Fibroblast of the aortic adventitia (primary cell): ENCODE data around the gene AAK1. TPM values are rescaled to one million over a fixed set of nuclear protein-coding genes. Genes with fewer than 3 reads are reported as not detected.

ENCODE experiments used
- DNase-seq: peaks from one replicate; pipeline ENCODE4 v3.0.0-alpha.2; 2010; ENCODE audit warnings: low read depth
- H3K4me3 ChIP-seq: 2 replicates; pipeline ENCODE4 v1.5.1; 2011; ENCODE audit warnings: low read depth, mild to moderate bottlenecking, control low read depth, low read length, moderate library complexity
- total RNA-seq: library from RNA; depleted of rRNA; stranded (reverse); fragments of >200 nt; gene quantifications from 2 replicates; pipeline ENCODE4 v1.2.3, GENCODE V29; 2012; ENCODE audit warnings: low replicate concordance
- TF ChIP-seq, protein P1 (sequence below): IDR thresholded peaks from 2 replicates; pipeline ENCODE4 v1.5.1; 2011; ENCODE audit warnings: mild to moderate bottlenecking, low read length, control low read depth, inconsistent platforms; ENCODE audit not compliant: insufficient read depth

AAK1 gene
- total RNA-seq, 1 donor: 82.6 TPM

DNA sequence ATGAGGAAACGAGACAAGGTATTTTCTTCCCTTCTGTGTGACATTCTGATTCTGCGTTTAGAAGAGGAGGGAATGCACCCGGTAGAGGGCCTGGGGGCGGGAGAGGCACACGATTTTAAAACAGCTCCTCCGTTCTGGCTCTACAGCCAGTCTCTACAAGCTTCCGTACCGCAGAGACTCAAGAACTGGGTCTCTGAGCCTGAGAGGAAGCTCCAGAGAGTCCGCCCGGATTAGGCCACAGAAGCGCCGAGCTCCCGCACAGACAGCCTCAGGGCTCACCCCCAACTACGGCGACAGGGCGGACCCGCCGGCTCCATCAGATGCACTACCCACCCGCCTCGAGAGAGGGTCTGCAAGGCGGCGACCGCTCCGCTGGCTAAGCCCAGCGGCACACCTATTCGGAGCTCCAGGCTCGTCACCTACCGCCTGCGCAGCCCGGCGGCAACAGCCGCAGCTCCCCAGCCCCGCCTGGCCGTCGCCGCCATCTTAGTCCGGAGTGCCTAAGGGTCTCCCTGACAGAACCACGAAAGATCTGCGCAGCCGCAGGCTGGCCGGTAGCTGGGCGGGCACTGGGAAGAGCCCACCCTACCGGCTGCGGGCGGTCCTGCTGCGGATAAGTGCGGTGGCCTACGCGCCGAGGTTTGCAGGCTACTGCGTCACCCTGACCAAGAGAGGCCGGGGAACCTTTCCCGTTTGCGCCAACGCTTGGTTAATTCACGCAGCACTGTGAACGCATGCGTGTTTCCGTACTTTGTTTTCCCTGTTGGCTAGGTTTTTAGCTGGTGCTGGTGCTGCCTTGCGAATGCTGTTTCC is 206.4 kb downstream of the AAK1 start, which contains the start of gene NFU1:
Gene NFU1 (minus strand): TSS at position 498 of the 813 bp plus-strand sequence. CDS start 13 bp downstream, at position 485.
- H3K4me3 ChIP-seq: peak within 1 kb of the TSS; percentile 88
- DNase-seq: peak; percentile 97
- TF ChIP-seq, protein P1, sequence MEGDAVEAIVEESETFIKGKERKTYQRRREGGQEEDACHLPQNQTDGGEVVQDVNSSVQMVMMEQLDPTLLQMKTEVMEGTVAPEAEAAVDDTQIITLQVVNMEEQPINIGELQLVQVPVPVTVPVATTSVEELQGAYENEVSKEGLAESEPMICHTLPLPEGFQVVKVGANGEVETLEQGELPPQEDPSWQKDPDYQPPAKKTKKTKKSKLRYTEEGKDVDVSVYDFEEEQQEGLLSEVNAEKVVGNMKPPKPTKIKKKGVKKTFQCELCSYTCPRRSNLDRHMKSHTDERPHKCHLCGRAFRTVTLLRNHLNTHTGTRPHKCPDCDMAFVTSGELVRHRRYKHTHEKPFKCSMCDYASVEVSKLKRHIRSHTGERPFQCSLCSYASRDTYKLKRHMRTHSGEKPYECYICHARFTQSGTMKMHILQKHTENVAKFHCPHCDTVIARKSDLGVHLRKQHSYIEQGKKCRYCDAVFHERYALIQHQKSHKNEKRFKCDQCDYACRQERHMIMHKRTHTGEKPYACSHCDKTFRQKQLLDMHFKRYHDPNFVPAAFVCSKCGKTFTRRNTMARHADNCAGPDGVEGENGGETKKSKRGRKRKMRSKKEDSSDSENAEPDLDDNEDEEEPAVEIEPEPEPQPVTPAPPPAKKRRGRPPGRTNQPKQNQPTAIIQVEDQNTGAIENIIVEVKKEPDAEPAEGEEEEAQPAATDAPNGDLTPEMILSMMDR: peak; percentile 80

DNA sequence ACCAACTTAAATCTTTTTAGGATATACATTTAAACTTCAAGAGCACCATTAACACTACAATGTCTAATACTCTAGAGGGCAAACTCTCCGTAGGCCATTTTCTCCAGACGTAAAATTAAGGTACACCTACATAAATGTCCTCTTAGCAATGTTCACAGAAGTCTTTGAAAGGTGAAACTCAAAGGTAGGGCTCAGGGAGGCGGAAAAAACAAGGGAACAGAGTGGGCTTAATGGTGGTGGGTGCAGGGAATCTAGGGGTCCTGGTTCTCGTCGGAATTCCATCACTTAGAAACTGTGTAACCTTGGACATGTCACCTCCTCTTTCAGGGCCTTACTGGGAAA is 207.0 kb downstream of the AAK1 start:
- peak overlapping the region; percentile 88 for H3K4me3 ChIP-seq
- TF ChIP-seq, protein P1: no peak
- DNase-seq: peak; percentile 22

DNA sequence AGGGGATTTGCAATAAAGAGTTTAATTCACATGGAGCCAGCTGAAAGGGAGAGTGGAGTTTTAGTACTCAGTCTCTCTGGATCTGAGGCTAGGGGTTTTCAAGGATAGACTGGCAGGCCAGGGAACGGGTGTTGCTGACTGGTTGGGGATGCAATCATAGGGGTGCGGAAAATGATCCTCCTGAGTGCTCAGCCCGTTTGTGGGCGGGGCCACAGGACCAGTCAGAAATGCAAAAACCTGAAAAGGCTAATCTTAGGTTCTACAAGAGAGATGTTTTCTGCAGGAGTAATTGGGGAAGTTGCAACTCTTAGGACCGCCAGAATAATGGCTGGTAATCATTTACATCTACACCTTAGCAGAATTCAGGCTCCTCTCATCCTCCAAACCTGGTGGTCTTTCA is 208.8 kb downstream of the AAK1 start:
- DNase-seq: no peak
- H3K4me3 ChIP-seq: no peak overlapping the region
- TF ChIP-seq, protein P1: no peak

DNA sequence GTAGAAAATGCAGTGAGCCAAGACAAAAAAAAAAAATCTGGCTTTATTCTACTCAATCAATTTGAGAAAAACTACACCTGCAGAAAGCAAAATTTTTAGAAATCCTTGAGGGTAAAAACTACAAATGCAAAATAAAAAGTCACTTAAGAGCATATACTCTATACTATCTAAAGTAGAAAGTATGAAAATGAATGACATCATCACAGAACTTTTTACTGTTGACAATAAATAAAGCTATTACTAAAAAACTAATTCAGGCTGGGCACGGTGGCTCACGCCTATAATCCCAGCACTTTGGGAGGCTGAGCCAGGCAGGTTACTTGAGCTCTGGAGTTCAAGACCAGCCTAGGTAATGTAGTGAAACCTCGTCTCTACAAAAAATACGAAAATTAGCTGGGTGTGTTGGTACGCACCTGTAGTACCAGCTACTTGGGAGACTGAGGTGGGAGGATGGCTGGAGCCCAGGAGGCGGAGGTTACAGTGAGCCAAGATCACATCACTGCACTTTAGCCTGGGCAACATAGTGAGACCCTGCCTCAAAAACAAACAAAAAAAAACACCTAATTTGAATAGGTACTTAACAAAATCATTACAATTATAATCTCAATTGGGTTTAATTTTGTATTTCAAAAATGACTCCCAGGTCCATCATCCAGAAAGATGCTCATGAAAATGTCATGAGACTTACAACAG is 213.9 kb downstream of the AAK1 start:
- DNase-seq: no peak
- no peak overlapping the region for H3K4me3 ChIP-seq
- TF ChIP-seq, protein P1: no peak

DNA sequence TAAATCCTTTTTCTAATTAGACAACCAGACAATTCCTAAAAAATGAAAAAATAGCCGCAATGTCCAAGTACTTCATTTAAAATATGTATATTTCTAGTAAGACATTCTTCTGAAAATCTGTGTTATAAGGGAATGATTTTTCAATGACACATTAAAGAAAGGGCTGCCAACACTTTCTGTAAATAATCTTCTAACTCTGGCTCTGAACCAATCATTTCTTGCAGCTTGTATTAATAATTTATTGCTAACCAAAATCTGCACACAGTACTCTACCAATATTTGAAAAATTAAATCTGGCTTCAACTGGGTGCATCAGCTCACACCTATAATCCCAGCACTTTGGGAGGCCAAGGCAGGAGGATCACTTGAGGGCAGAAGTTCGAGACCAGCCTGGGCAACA is 214.6 kb downstream of the AAK1 start:
- TF ChIP-seq, protein P1: no peak
- no peak overlapping the region for H3K4me3 ChIP-seq
- no peak for DNase-seq

DNA sequence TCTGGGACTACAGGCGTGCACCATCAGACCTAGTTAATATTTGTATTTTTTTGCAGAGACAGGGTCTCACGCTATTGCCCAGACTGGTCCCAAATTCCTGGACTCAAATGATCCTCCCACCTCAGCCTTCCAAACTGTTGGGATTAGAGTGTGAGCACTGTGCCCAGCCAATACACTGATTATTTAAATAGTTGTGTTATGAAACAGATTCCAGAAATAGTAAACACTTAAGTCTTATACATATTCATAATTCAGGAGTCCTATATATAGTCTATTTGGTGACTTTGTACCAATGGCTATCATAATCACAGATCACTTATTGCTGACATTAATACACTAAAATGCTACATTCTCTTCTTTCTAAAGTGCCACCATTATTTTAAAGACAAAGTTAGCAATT is 219.1 kb downstream of the AAK1 start:
- DNase-seq: no peak
- TF ChIP-seq, protein P1: no peak
- H3K4me3 ChIP-seq: no peak overlapping the region
